HepG2 (cell line): ENCODE results near the gene KCNIP4. TPM values are rescaled to one million over a fixed set of nuclear protein-coding genes. Genes with fewer than 3 reads are reported as not detected.

Source experiments
- ATAC-seq: fragments of 200-7000 bp; cut with Tn5 transposase; 3 replicates; pipeline ENCODE4 v1.9.1; 2020; ENCODE audit warnings: mild to moderate bottlenecking, moderate library complexity
- BruUV-seq: library from RNA; stranded (reverse); fragments of 400-500 nt; replicated peaks from 2 replicates; lab custom pipeline; 2021; lab: Mats Ljungman, UMichigan
- CTCF ChIA-PET: fragments of 300-600 bp; formaldehyde crosslinking; extraction: SDS; loops from one replicate; lab custom pipeline; 2021; ENCODE audit warnings: low total read pairs, inconsistent platforms, low intra/inter-chr PET ratio; lab: Yijun Ruan, JAX
- POLR2A ChIA-PET: fragments of 350-600 bp; sonication (Branson Sonifier 250); formaldehyde crosslinking; loops from one replicate; lab custom pipeline; 2020; ENCODE audit warnings: antibody characterized with exemption, inconsistent platforms; lab: Yijun Ruan, JAX
- DNase-seq: peaks from one replicate; pipeline ENCODE4 v3.0.0-alpha.2; 2015; ENCODE audit warnings: low spot score
- FAIRE-seq: peaks from 3 replicates; lab custom pipeline; 2011; peaks lifted over from hg19 to GRCh38; lab: Jason Lieb, UNC
- H2AFZ ChIP-seq: one replicate; pipeline ENCODE4 v1.6.1; 2011; ENCODE audit warnings: low read length, inconsistent platforms
- H3K27ac ChIP-seq: fragments of 300-600 bp; 3 replicates; pipeline ENCODE4 v1.8.0; 2011; ENCODE audit warnings: mixed run types, mild to moderate bottlenecking, mixed read lengths, low read length, inconsistent platforms; ENCODE audit not compliant: insufficient read depth; ENCODE audit errors: extremely low read length
- H3K27me3 ChIP-seq, 2 experiments: fragments of 200-600 bp in 1 of 2; 2 replicates in 1 of 2; 3 replicates in 1 of 2; pipeline versions ENCODE4 v1.6.0 to v1.8.0; 2011; ENCODE audit warnings: low read length in 2 of 2, mild to moderate bottlenecking in 2 of 2, moderate library complexity in 2 of 2, inconsistent platforms in 1 of 2; ENCODE audit not compliant: insufficient read depth in 2 of 2, control insufficient read depth in 1 of 2
- H3K36me3 ChIP-seq, 2 experiments: fragments of 200-600 bp in 1 of 2; replicated peaks in 1 of 2; 2 replicates in 1 of 2; 3 replicates in 1 of 2; pipeline versions ENCODE4 v1.5.1 to v1.8.0; 2011; ENCODE audit warnings: low read length in 2 of 2, inconsistent platforms in 1 of 2; ENCODE audit not compliant: insufficient read depth in 2 of 2, control insufficient read depth in 1 of 2
- H3K4me1 ChIP-seq: 2 replicates; pipeline ENCODE4 v1.5.1; 2012; ENCODE audit warnings: low read length, inconsistent platforms; ENCODE audit not compliant: insufficient read depth
- H3K4me2 ChIP-seq: 2 replicates; pipeline ENCODE4 v1.6.0; 2011; ENCODE audit warnings: low read depth, low read length, inconsistent platforms
- H3K4me3 ChIP-seq, 3 experiments: fragments of 200-600 bp in 1 of 3; sonication (generic), shearing (Covaris generic) in 1 of 3; replicated peaks in 1 of 3; 2 replicates each; pipeline ENCODE4 v1.5.1; 2011 to 2016; ENCODE audit warnings: low read length in 3 of 3, inconsistent platforms in 2 of 3, low read depth in 2 of 3, mild to moderate bottlenecking in 2 of 3, control low read depth in 1 of 3, mixed read lengths in 1 of 3; ENCODE audit not compliant: insufficient read depth in 1 of 3
- H3K79me2 ChIP-seq: one replicate; pipeline ENCODE4 v1.6.1; 2011; ENCODE audit warnings: low read length, inconsistent platforms; ENCODE audit not compliant: insufficient read depth
- H3K9ac ChIP-seq: 2 replicates; pipeline ENCODE4 v1.6.0; 2011; ENCODE audit warnings: mild to moderate bottlenecking, low read depth, low read length, inconsistent platforms; ENCODE audit not compliant: insufficient read depth
- H3K9me3 ChIP-seq: 2 replicates; pipeline ENCODE4 v1.5.1; 2012; ENCODE audit warnings: mild to moderate bottlenecking, low read length
- H4K20me1 ChIP-seq: 2 replicates; pipeline ENCODE4 v1.6.0; 2011; ENCODE audit warnings: inconsistent platforms, mild to moderate bottlenecking, low read length, moderate library complexity; ENCODE audit not compliant: insufficient read depth
- AGO1 ChIP-seq: fragments of 200-400 bp; formaldehyde crosslinking; IDR thresholded peaks from 2 replicates; pipeline ENCODE4 v1.6.1; 2017; ENCODE audit warnings: mild to moderate bottlenecking, low read depth, low read length, moderate library complexity; ENCODE audit not compliant: poor library complexity, severe bottlenecking
- CHCHD3 ChIP-seq: sonication (generic); formaldehyde crosslinking; IDR thresholded peaks from 2 replicates; pipeline ENCODE4 v1.8.0; 2022; ENCODE audit warnings: mild to moderate bottlenecking, missing genetic modification reagents, moderate library complexity
- FOXK1 ChIP-seq: sonication (generic); formaldehyde crosslinking; IDR thresholded peaks from 2 replicates; pipeline ENCODE4 v1.4.0; 2020; ENCODE audit warnings: low read depth, missing genetic modification reagents, borderline replicate concordance
- NFKBIZ ChIP-seq: IDR thresholded peaks from 2 replicates; pipeline ENCODE4 v1.6.1; 2018; ENCODE audit warnings: missing genetic modification reagents, missing compliant biosample characterization
- SAP130 ChIP-seq: IDR thresholded peaks from 2 replicates; pipeline ENCODE4 v1.6.1; 2016; ENCODE audit warnings: low read depth
- TEAD2 ChIP-seq: sonication (generic); formaldehyde crosslinking; IDR thresholded peaks from 2 replicates; pipeline ENCODE4 v1.9.0; 2021; ENCODE audit warnings: missing genetic modification reagents
- ZC3H4 ChIP-seq: sonication (generic); formaldehyde crosslinking; IDR thresholded peaks from 2 replicates; pipeline ENCODE4 v1.4.0; 2020; ENCODE audit warnings: missing genetic modification reagents, borderline replicate concordance
- ZMYM4 ChIP-seq: sonication (generic); formaldehyde crosslinking; IDR thresholded peaks from 2 replicates; pipeline ENCODE4 v1.8.1; 2023; ENCODE audit warnings: mild to moderate bottlenecking, missing genetic modification reagents
- ZNF543 ChIP-seq: sonication (generic); formaldehyde crosslinking; IDR thresholded peaks from 2 replicates; pipeline ENCODE4 v1.4.0; 2020; ENCODE audit warnings: mild to moderate bottlenecking, missing genetic modification reagents
- ZNF550 ChIP-seq: sonication (generic); formaldehyde crosslinking; IDR thresholded peaks from 2 replicates; pipeline ENCODE4 v1.4.0; 2020; ENCODE audit warnings: mild to moderate bottlenecking, missing genetic modification reagents, borderline replicate concordance
- ZNF552 ChIP-seq: sonication (generic); formaldehyde crosslinking; IDR thresholded peaks from 2 replicates; pipeline ENCODE4 v1.9.0; 2022; ENCODE audit warnings: missing genetic modification reagents, mild to moderate bottlenecking, borderline replicate concordance
- ZNF567 ChIP-seq: sonication (generic); formaldehyde crosslinking; IDR thresholded peaks from 2 replicates; pipeline ENCODE4 v1.8.1; 2023; ENCODE audit warnings: mild to moderate bottlenecking, missing genetic modification reagents, borderline replicate concordance
- ZNF569 ChIP-seq: sonication (generic); formaldehyde crosslinking; IDR thresholded peaks from 2 replicates; pipeline ENCODE4 v1.5.0; 2020; ENCODE audit warnings: mild to moderate bottlenecking, missing genetic modification reagents, moderate library complexity, borderline replicate concordance
- WGBS: methylation state at CpG from one replicate; pipeline ENCODE4 v1.1.6; 2017; ENCODE audit warnings: low lambda C conversion rate; 5-methylcytosine and 5-hydroxymethylcytosine counted together
- in situ Hi-C: cut with HindIII; loops from 2 replicates; pipeline ENCODE4 v1.10.0; 2017; ENCODE audit warnings: low pct_unique_long_range_greater_than_20kb; ENCODE audit not compliant: extremely low pct_ligation_motif_present
- intact Hi-C: fragments of 100-400 bp; cut with micrococcal nuclease; formaldehyde crosslinking; loops from one replicate; pipeline ENCODE4 v1.10.0; 2022; ENCODE audit not compliant: unreplicated experiment
- polyA plus RNA-seq, 8 experiments: library from polyadenylated mRNA; depleted of rRNA in 3 of 8; stranded (reverse) in 7 of 8; unstranded in 1 of 8; fragments of >200 nt; fragmentation: Illumina TruSeq in 4 of 8; extraction: Trizol in 4 of 8; gene quantifications; 2 replicates each; pipeline versions ENCODE4 v1.2.1 to v1.2.3, GENCODE V29; 2011 to 2016; ENCODE audit warnings: low read depth in 4 of 8, missing spikeins in 1 of 8, mixed read lengths in 1 of 8; ENCODE audit not compliant: insufficient read depth in 1 of 8
- total RNA-seq, 5 experiments: library from RNA; depleted of rRNA; stranded (reverse); fragments of >200 nt; fragmentation: Illumina TruSeq; extraction: Trizol; gene quantifications; 2 replicates each; pipeline ENCODE4 v1.2.3, GENCODE V29; 2016; ENCODE audit warnings: low read depth in 1 of 5
- TF ChIP-seq, protein P1 (sequence below): sonication (generic); formaldehyde crosslinking; IDR thresholded peaks from 2 replicates; pipeline ENCODE4 v1.4.0; 2020; ENCODE audit warnings: missing genetic modification reagents
- TF ChIP-seq, protein P2 (sequence below): sonication (generic); formaldehyde crosslinking; conservative IDR thresholded peaks from 2 replicates; pipeline ENCODE4 v1.8.0; 2022; ENCODE audit warnings: missing genetic modification reagents
- TF ChIP-seq, protein P3 (sequence below): sonication (generic); formaldehyde crosslinking; IDR thresholded peaks from 2 replicates; pipeline ENCODE4 v1.4.0; 2020; ENCODE audit warnings: mild to moderate bottlenecking, missing genetic modification reagents
- TF ChIP-seq, protein P4 (sequence below): IDR thresholded peaks from 2 replicates; pipeline ENCODE4 v1.6.1; 2016; ENCODE audit warnings: missing biosample characterization, missing genetic modification reagents, low read depth
- TF ChIP-seq, protein P5 (sequence below): sonication (generic); formaldehyde crosslinking; IDR thresholded peaks from 2 replicates; pipeline ENCODE4 v1.5.0; 2020; ENCODE audit warnings: missing genetic modification reagents, mild to moderate bottlenecking, borderline replicate concordance

Gene KCNIP4
- total and polyA plus RNA-seq, 2 of the 13 experiments (the other 11 are each of a cell fraction or from before 2014, with no cell fraction given) = 0.09 TPM; not detected in 1

DNA sequence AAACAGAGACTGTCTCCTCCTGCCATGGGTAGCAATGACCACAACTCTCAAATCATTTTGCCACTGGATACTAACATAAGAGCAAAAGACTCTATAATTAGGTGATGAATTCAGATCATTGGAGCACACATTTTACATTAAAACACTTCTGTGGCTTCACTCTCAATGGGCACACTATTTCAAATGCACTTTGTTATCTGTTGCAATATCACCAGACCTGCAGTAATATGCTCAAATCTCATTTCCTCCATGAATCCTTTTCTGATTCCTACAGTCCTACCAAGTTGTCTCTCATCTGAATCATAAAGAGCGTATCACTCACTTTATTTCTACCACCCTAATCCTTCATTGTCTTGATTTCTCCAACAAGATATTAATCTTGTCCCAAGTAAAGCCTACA is 302.8 kb downstream of the KCNIP4 start:
- Histone ChIP-seq H3K27ac (no peak overlapping the region), H3K9me3 (peaks cover 6% of the 10 kb centered on the region; the same call in 1 of the 2 replicates), H3K36me3 (no peaks in the 10 kb centered on the region), H3K9ac (no peak overlapping the region), H3K4me1 (no peaks in the 10 kb centered on the region), H3K79me2 (no peaks in the 10 kb centered on the region), H4K20me1 (no peaks in the 10 kb centered on the region), H3K4me2 (no peak overlapping the region), H2AFZ (no peak overlapping the region), H3K27me3 (no peaks in the 10 kb centered on the region), H3K4me3 (no peak overlapping the region)
- TF ChIP-seq ZNF543 (CRISPR knock-in tag) = no peak
- TF ChIP-seq, protein P1, sequence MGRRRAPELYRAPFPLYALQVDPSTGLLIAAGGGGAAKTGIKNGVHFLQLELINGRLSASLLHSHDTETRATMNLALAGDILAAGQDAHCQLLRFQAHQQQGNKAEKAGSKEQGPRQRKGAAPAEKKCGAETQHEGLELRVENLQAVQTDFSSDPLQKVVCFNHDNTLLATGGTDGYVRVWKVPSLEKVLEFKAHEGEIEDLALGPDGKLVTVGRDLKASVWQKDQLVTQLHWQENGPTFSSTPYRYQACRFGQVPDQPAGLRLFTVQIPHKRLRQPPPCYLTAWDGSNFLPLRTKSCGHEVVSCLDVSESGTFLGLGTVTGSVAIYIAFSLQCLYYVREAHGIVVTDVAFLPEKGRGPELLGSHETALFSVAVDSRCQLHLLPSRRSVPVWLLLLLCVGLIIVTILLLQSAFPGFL (CRISPR knock-in tag) = no peak
- TF ChIP-seq TEAD2 (CRISPR knock-in tag) = no peak
- no peak for TF ChIP-seq ZNF569 (CRISPR knock-in tag)
- TF ChIP-seq SAP130 (CRISPR knock-in tag) = no peak
- TF ChIP-seq NFKBIZ = no peak
- TF ChIP-seq ZNF550 (CRISPR knock-in tag) = no peak
- TF ChIP-seq ZNF567 (CRISPR knock-in tag) = no peak
- TF ChIP-seq, protein P2, sequence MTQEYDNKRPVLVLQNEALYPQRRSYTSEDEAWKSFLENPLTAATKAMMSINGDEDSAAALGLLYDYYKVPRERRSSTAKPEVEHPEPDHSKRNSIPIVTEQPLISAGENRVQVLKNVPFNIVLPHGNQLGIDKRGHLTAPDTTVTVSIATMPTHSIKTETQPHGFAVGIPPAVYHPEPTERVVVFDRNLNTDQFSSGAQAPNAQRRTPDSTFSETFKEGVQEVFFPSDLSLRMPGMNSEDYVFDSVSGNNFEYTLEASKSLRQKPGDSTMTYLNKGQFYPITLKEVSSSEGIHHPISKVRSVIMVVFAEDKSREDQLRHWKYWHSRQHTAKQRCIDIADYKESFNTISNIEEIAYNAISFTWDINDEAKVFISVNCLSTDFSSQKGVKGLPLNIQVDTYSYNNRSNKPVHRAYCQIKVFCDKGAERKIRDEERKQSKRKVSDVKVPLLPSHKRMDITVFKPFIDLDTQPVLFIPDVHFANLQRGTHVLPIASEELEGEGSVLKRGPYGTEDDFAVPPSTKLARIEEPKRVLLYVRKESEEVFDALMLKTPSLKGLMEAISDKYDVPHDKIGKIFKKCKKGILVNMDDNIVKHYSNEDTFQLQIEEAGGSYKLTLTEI (CRISPR knock-in tag) = no peak
- TF ChIP-seq FOXK1 = no peak
- TF ChIP-seq, protein P3, sequence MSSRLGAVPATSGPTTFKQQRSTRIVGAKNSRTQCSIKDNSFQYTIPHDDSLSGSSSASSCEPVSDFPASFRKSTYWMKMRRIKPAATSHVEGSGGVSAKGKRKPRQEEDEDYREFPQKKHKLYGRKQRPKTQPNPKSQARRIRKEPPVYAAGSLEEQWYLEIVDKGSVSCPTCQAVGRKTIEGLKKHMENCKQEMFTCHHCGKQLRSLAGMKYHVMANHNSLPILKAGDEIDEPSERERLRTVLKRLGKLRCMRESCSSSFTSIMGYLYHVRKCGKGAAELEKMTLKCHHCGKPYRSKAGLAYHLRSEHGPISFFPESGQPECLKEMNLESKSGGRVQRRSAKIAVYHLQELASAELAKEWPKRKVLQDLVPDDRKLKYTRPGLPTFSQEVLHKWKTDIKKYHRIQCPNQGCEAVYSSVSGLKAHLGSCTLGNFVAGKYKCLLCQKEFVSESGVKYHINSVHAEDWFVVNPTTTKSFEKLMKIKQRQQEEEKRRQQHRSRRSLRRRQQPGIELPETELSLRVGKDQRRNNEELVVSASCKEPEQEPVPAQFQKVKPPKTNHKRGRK (CRISPR knock-in tag) = no peak
- TF ChIP-seq ZMYM4 (CRISPR knock-in tag) = no peak
- TF ChIP-seq AGO1 = no peak
- TF ChIP-seq, protein P4, sequence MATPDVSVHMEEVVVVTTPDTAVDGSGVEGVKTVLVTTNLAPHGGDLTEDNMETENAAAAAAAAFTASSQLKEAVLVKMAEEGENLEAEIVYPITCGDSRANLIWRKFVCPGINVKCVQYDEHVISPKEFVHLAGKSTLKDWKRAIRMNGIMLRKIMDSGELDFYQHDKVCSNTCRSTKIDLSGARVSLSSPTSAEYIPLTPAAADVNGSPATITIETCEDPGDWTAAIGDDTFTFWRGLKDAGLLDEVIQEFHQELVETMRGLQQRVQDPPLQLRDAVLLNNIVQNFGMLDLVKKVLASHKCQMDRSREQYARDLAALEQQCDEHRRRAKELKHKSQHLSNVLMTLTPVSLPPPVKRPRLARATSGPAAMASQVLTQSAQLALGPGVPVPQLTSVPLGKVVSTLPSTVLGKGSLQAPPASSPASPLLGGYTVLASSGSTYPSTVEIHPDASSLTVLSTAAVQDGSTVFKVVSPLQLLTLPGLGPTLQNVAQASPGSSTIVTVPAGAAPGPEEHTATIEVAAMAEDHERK (CRISPR knock-in tag) = no peak
- no peak for TF ChIP-seq ZNF552 (CRISPR knock-in tag)
- TF ChIP-seq, protein P5, sequence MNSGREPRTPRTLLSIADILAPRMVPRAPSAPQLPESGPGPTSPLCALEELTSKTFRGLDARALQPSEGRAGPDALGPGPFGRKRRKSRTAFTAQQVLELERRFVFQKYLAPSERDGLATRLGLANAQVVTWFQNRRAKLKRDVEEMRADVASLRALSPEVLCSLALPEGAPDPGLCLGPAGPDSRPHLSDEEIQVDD (CRISPR knock-in tag) = no peak
- TF ChIP-seq CHCHD3 (CRISPR knock-in tag) = no peak
- TF ChIP-seq ZC3H4 (CRISPR knock-in tag) = no peak
- ATAC-seq (no peak), FAIRE-seq (no peak), DNase-seq (no peak)
- in situ Hi-C loops (no loop called here), intact Hi-C loops (no loop called here)
- CTCF ChIA-PET = no interaction called here
- POLR2A ChIA-PET = no interaction called here
- 3% methylated on average over 1 of the region's 1 CpG for WGBS
- no TSS peak for BruUV-seq
